ENCODE measurements around the gene NAA60. TPM values are rescaled to one million over a fixed set of nuclear protein-coding genes. Genes with fewer than 3 reads are reported as not detected.

The NAA60 gene
- 16.8 and 19.1 TPM in 2 replicates for total RNA-seq

DNA sequence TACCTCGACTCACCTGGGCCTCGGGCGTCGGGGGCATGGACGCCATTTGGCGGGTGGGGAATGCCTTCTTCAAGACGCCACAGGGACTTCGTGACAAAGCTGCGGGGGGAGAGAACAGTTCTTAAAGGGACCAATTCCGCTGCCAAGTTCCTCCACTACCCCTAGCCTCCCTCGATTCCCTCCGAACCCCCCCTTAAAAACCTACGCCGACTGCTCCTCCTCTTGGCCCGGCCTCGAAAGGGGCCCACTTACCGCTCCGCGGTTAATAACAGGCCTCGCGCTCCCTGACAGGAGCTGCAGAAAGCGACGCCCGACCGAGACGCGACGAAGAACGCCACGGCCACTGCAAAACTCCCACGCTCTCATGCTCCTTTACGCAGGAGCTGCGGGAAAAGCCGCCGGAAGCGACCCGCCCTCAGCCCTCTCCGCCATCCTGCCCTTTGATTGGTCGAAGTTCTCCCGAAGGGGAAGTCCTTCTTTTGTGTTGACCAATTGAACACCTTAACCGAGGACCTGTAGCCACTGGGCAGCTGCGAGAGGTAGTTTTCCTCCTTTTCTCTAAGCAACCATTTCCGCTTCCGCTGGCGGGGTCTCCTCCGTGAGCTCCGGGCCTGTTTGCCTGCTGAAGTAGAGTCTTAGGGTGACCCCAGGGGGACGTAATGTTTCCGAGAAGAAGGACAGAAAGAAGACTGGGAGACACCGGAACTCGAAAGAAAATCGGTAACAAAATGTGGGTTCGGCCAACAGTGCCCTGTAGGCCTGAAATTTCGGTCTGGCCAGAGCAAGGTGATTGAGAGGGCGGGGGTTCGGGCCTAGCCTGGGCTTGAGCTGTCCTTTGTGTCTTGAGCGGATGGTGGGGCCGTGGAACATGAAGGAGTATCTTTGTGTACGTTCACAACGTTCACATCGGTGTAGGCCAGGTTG, at the start of gene NAA60, which contains the start of gene ZNF597:
NAA60 (plus strand) TSS at position 573 of the 924 bp plus-strand sequence. CDS start 32,548 bp downstream, outside the sequence.
ZNF597 (minus strand) TSS at position 397 of the 924 bp plus-strand sequence; CDS start at position 46, 351 bp downstream.

DNA sequence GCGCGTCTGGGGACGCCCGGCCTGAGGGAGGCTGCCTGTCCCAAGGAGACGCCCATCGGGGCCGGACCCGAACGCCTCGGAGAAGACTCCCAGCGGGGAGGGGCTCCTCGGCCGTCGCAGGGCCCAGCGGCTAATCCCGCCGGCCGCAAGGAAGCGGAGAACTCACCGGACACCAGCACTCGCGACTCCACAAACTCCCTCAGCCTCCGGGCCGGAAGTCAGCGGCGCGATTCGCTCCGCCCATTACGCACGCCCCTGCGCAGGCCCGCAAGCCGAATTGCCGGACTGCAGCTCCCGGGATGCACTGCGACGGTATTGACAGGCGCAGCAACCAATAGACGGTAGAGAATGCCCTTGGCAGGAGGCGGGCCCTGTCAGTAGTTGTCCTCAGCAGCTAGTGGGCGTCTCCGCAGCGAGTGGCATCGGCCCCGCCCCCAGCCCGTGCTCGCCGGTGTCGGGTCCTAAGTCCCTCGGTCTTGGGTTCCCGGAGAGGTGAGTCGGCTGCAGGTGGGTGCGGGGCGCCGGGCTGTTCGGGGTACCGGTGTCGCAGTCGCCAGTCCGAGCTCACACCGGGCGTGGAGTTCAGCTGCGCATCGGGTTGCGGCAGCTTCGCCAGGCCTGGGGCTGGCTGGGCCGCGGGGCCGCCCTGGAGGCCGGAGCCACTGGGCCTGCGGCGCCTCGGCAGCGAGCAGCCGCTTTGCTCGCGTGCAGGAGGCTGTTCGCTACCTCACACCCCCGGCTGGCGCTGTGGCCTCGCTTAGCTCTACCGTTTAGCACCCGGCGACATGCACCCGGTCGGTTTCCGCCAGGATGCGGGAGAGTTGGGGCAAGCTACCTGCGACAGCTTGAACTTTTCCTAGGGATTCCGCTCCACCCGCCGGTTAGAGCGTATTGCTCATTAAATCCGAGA, 42.4 kb upstream of the NAA60 start, which contains the start of the genes ZNF174 and ZSCAN32:
ZNF174 (plus strand) TSS at position 437 of the 910 bp plus-strand sequence. CDS start 790 bp downstream, outside the sequence.
ZSCAN32 (minus strand) TSS at position 226 of the 910 bp plus-strand sequence. CDS start 3,447 bp downstream, outside the sequence.

DNA sequence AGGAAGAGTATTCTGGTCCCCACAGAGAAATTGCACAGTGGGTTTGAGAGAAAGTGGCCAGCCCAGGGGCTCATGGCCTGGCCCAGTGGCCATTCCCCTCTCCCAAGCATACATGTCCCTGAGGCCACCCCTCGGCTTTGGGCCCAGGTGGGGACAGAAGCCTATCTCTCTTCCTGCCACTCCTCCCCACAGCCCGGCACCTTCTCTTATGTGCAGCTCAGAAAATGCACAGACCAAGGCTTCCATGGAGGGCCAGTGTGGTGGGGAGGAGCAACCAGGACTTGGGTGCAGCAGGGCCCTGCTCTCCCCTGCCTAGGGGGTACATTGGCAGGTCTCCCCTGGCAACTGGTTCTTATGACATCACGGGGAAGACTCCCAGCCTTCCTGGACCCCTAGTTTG, 51.7 kb downstream of the NAA60 start, which contains the start of gene C16orf90:
C16orf90 (minus strand) TSS at position 314 of the 400 bp plus-strand sequence; CDS start at position 246, 68 bp downstream.

Other genes with a start within 250 kb of the NAA60 start
- gene ZNF200, start 208.5 kb upstream of the NAA60 start, total RNA-seq, result 8.1 and 9.4 TPM in 2 replicates
- not detected in 2 replicates for gene MEFV, start 187.0 kb upstream of the NAA60 start, total RNA-seq
- 46.5 and 54.7 TPM in 2 replicates for gene ZNF263, start 160.2 kb upstream of the NAA60 start, total RNA-seq
- gene TIGD7, start 138.2 kb upstream of the NAA60 start, total RNA-seq, result 2.5 and 2.8 TPM in 2 replicates
- gene ZNF75A, start 138.2 kb upstream of the NAA60 start, total RNA-seq, result 15.4 and 19.0 TPM in 2 replicates
- gene OR2C1, start 87.8 kb upstream of the NAA60 start, total RNA-seq, result not detected in 2 replicates
- 11.5 and 16.2 TPM in 2 replicates for gene ZSCAN32, start 42.7 kb upstream of the NAA60 start, total RNA-seq
- 10.3 and 15.7 TPM in 2 replicates for gene ZNF174, start 42.5 kb upstream of the NAA60 start, total RNA-seq
- 1.3 and 1.8 TPM in 2 replicates for gene ZNF597, start 176 bp upstream of the NAA60 start, total RNA-seq
- gene C16orf90, start 51.8 kb downstream of the NAA60 start, total RNA-seq, result not detected in 2 replicates
- 10.5 and 12.6 TPM in 2 replicates for gene CLUAP1, start 57.3 kb downstream of the NAA60 start, total RNA-seq
- gene NLRC3, start 133.7 kb downstream of the NAA60 start, total RNA-seq, result under 0.01 TPM in 1 of 2 replicates, not detected in the other
- 2.2 and 3.4 TPM in 2 replicates for gene SLX4, start 167.9 kb downstream of the NAA60 start, total RNA-seq
- gene DNASE1, start 211.0 kb downstream of the NAA60 start, total RNA-seq, result 6.0 and 10.8 TPM in 2 replicates

All from cardiac atrium fibroblast (primary cell).